GM21528 (cell line): Measurements from ENCODE around the gene LAMA5.

Experiments used
- ATAC-seq: cut with Tn5 transposase; IDR thresholded peaks from one replicate; pipeline ENCODE4 v1.9.1; 2021; ENCODE audit warnings: mild to moderate bottlenecking, moderate library complexity; ENCODE audit not compliant: unreplicated experiment, low FRiP score

The LAMA5 gene

GRCh38 chr20:62306414-62307187 is 60.5 kb downstream of the LAMA5 start:
- no peak for ATAC-seq

GRCh38 chr20:62305765-62306413 is 61.2 kb downstream of the LAMA5 start:
- ATAC-seq: no peak

GRCh38 chr20:62305149-62305764 is 61.9 kb downstream of the LAMA5 start:
- no peak for ATAC-seq

- no peak for ATAC-seq
Observed at GRCh38 chr20:62304331-62305148, 62.6 kb downstream of the LAMA5 start.

GRCh38 chr20:62303340-62304226 is 63.5 kb downstream of the LAMA5 start:
- peak; percentile 13 for ATAC-seq

- ATAC-seq: no peak
Observed at GRCh38 chr20:62303062-62303339, 64.1 kb downstream of the LAMA5 start.

- peak; percentile 82 for ATAC-seq
Observed at GRCh38 chr20:62302341-62303061, 64.6 kb downstream of the LAMA5 start, which contains the start of gene ADRM1. TSS of gene ADRM1 (plus strand) at chr20:62302997. CDS start at chr20:62303569, 572 bp downstream.

GRCh38 chr20:62301773-62302340 is 65.3 kb downstream of the LAMA5 start:
- ATAC-seq: peak; percentile 45

- ATAC-seq: no peak
Observed at GRCh38 chr20:62301111-62301668, 65.9 kb downstream of the LAMA5 start.

- ATAC-seq: no peak
Observed at GRCh38 chr20:62300319-62300718, 66.8 kb downstream of the LAMA5 start.

- ATAC-seq: no peak
Observed at GRCh38 chr20:62299666-62300236, 67.4 kb downstream of the LAMA5 start.

- no peak for ATAC-seq
Observed at GRCh38 chr20:62298577-62299249, 68.4 kb downstream of the LAMA5 start.

- no peak for ATAC-seq
Observed at GRCh38 chr20:62297449-62298227, 69.5 kb downstream of the LAMA5 start.

GRCh38 chr20:62296724-62297448 is 70.2 kb downstream of the LAMA5 start:
- no peak for ATAC-seq

- ATAC-seq: no peak
Observed at GRCh38 chr20:62294516-62294915, 72.6 kb downstream of the LAMA5 start.

- ATAC-seq: no peak
Observed at GRCh38 chr20:62293946-62294345, 73.2 kb downstream of the LAMA5 start.
